Mucosa of gallbladder (tissue), 1 donor: ENCODE measurements around the gene CAPS. TPM values are rescaled to one million over a fixed set of nuclear protein-coding genes. Genes with fewer than 3 reads are reported as not detected.

Experiments used
- DNase-seq: peaks from one replicate; pipeline ENCODE4 v3.0.0-alpha.2; 2020; ENCODE audit warnings: low spot score
- total RNA-seq: library from RNA; stranded (reverse); gene quantifications from one replicate; pipeline ENCODE4 v1.2.1, GENCODE V29; 2021
- donor health status: DM: no; HTN: no; CAD: no.

The CAPS gene
- total RNA-seq, 1 donor from 2014 or later, result 82.5 TPM

DNA sequence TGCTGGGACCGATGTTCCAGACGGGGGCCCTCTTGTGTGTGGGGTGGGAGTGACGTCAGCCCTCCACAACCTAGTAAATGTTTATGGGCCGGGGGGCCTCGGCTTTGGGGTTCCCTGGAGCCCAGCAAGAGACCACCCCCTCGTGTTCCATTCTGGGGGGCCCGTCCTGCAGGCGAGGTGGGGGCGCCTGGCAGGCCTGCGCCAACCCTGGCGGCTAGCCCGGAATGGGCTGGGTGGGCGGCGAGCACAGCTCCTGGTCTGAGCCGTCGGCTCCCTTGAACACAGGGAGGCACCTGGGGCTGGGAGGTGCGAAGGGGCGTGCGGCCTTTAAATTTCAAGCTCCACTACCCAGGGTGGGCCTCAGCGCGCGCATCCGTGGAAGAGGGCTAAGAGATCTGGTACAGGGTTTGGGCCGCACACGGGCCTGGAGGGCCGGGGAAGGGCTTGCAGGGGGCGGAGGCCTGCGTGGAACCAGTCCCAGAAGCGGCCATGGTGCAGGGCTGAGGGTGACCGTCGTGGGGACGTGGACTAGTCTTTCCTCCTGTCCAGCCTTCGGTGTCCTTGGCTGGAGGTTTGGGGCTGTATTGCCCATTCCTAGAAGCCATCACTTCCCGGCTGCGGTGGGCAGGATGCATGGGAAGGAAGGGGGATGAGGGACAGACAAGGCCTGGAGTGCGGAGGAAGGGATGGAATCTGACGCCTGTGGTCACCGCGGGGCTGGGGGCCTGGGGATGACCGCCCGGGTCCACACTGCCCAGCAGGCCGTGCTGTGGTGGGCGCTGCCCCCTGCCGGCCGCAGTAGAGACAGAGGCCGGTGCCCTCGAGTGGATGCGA lies 21.9 kb upstream of the CAPS start:
- peak; percentile 50 for DNase-seq

DNA sequence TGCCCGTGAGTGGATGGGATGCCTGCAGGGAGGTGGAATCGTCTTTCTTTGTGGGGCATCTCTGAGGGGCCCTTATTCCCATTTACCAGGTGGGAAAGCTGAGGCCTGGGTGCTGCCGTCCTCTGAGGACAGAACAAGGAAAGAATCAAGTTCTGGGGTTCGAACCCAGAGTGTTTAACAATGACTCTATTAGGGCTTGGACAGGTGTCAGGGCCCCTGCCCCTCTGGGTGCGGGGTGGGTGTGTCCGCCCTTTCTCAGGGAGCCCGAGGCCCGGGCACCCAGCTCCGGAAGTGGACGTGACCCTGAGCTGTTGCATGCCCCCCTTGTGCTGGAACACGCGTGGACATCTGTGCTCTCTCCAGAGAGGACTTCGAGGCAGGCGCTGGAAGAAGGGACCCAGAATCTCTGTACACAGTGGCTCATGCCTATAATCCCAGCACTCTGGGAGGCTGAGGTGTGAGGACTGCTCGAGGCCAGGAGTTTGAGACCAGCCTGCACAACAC lies 21.2 kb upstream of the CAPS start:
- no peak for DNase-seq

DNA sequence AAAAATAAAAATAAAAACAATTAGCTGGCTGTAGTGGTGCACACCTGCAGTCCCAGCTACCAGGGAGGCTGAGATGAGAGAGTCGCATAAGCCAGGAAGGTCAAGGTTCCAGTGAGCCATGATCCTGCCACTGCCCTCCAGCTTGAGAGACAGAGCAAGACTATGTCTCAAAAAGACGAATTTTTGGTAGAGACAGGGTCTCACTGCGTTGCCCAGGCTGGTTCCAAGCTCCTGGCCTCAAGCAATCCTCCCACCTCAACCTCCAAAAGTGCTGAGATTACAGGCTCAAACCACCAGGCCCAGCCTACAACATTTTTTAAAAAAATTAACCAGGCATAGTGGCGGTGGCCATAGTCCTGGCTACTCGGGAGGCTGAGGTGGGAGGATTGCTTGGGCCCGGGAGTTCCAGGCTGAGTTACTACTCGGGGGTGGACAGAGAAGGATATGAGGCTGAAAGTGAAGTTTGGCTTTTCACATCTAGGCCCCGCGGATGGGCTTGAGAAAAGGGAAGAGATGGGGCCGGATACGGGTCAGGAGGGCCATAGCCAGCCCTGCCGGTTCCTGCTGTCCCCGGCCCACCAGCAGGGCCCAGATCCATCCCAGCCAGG lies 20.7 kb upstream of the CAPS start:
- DNase-seq, result no peak

DNA sequence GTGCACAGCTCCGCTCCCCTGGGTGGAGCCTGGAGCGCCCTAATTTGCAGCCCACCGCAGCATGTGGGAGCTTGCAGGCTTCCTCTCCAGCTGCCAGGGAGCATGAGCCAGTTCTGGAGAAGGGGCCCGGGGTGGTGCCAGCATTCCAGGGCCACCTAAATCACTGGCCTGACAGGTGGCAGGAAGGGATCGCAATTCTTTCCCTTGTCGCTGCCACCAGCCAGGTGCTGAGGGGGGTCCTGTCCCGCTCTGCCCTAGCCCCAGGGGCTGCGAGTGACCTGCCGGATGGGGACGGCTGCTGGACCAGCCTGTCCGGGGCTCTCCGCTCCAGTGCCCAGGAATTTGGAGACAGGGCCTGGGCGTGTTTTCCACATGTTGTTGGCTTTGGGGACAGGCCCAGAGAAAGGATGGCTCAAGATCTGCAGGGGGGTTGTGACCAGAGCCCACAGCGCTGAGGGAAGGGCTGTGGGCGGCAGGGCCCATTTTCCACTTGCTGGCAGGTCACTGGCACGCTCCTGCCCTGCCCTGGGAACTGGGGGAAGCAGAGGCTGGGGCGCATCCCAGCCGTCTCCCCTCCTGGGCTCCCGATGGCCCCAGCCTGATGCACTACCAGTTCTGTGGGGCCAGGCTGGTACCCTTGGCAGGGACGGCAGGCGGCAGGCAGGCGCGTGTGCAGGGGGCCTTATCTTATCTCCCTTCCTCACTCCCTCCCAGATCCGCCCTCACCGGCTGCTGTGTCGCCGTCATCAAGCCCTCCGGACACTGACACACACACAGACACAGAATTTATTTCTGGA lies 19.9 kb upstream of the CAPS start:
- DNase-seq, result no peak

DNA sequence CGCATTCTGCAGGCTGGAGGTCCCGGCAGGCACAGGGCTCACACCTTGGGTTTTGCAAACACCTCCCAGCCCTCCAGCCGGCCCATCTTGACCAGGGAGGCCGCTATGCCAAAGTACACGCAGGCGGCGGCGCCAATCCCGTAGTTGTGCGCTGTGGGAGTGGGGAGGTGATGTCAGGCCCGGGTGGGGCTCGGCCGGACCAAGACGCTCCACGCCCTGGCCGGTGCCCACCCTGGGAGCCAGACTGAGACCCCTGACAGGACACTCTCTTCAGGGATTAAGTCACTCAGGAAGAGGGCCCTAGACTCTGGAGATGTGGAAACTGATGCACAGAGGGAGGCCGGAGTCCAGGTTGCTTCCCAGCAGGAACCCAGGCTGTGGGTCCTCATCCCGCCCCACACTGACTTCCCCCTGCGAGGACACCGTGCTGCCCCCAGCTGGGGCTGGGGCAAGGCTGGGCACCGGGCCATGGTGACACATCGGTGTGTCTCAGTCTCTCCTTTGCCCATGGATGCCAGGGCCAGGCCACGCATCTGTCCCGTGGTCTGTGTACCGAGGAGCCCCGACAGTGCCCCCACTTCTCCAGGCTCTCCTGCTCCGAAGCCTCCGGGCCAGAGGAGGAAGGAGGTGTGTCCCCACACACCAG lies 19.2 kb upstream of the CAPS start:
- no peak for DNase-seq

DNA sequence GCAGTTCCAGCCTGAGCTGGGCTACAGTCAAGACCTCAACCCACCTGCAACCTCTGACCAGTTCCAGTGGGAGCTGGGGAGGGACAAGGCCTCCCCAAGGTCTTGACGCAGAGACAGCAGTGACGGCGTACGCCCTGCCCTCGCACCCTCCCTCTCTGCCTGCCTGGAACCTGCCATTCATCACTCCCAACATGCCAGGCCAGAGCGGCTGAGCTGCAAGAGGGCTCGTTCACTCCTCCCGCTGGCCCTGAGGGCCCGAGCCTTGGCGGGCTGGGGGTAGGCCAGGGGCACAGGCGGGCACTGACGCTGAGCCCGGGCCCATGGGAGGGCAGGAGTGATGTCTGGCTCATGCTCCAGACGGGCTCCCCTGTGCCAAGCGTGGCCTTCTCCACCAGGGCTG lies 18.6 kb upstream of the CAPS start:
- no peak for DNase-seq

DNA sequence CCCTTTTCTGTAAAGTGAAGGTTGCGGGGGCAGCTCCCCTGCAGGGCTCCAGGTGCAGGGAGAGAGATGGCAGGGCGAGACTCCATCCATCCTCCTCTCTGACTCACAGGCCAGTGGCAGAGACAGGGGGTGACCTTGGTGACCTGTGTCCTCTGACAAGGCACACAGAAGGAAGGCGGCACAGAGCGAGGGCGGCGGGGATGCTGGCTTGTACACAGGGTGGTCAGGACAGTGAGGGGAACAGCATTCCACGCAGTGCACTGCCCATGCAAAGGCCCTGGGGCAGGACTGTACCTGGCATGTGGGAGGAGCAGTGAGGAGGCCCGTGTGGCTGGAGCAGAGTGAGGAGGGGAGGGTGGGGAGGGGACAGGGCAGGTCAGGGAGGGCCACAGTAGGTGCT lies 18.2 kb upstream of the CAPS start:
- DNase-seq, result no peak

DNA sequence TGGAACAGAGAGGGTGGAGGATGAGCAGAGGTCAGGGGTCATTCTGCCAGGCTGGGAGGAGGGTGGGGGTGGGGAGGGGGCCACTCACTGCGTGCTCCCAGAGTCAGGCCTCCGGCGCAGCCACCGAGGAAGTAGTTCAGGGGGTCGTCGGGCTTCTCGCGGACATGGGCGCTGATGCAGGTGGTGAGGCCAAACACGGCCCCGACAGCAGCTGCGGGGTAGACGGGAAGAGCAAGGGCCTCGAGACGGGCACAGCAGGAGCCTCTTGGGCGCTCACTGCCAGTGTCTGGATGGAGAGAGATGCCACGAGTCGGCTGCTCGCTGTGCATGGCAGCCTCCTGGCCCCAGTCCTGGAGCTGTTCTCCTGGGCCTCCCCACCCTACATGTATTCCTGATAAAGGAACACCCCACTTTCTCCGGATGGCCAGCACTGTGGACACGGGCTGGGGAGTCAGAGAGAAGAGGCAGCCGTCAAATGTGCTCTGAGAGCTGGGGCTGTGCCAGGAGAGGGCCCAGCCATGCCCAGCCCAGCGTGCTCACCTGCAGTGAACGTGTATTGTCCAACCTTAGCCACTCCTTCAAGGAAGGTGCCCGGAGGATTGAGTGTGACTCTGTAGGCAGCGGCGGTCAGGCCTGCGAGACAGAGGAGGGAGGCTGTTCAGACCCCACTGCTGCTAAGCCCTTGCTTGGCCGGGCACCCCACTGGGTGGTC lies 17.5 kb upstream of the CAPS start:
- no peak for DNase-seq

DNA sequence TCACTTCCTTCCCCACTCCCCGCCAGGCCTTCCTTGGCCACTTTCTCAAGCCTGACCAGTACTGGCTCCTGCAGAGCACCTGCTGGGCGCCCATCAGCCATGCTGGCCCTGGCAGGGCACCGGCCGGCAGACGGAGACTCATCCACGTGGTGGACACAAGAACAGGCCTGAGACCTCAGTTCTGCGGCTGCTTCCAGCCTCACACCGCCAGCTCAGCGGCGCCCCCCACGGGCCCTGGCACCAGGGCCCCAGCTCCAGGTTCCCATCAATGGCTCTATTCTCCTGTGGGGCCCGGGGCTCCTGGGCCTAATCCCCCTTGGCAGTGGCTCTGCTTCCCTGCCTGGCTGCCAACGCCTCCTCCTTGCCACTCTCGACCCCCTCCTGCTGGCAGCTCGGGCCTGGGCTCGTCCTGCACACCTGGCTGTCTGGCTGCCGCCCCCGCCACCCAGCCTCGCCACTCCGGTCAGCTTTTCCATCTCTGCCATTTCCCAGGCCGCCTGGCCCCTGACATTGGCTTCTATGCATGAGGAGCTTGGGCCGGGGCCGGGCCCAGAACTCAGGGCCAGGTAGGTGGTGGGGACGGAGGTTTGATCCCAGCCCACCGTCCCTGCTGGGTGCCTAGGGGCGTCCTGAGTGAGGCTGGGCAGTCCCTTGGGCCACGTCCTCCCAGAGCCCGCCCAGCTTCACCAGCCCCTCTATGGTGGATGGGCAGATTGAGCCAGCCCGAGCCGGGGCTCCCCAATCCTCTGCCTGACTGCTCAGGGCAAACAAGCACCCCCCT lies 16.7 kb upstream of the CAPS start:
- no peak for DNase-seq

DNA sequence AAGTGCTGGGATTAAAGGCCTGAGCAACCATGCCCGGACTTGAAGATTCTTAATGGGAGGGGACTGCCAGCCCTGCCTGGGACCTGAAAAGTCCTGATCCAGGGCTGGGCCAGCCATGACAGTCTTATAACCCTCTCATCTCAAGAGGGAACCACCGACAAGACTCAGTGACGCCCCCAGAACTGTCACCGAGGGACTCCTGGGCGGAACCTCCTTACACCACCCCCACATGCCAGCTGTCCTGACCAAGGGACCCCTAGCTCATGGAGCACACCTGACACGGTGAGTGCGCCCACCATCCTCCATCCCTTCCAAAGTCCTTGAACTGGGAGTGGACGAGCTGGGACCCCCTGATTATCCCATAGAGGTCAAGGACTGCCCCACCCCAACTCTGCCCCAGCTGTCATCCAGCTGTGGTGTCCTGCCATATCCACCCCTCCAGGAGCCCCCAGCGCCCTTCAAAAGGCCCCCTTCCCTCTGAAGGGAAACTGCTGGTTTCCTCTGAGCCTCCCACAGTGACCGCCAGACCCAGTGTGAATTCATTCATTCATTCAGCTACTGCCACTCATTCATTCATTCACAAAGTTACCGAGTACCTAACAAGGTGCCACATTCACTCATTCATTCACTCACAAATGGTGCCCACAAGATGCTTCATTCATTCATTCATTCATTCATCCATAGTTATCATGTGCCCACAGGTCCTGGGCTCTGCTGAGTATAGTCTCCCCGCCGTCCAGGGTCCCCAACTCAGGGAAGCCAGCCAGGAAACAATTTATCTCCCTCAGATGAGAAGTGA lies 14.1 kb upstream of the CAPS start:
- DNase-seq, result no peak

DNA sequence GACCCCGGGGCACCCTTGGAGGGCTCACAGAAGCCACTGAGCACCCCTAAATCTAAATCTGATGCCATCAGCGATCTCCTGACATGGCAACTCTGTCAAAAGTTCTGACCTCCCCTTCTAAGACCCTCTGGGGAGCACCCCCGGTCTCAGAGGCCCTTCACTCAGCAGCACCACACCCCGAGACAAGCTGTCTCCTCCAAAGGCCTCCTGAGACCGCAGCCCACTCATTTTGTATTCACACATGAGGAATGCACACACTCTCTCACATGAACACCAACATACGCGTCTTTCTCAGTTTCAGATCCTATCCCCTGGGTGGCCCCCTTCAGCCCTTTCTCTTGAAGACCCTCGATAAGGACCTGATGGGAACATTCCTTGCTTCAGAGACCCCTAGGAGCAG lies 13.1 kb upstream of the CAPS start:
- no peak for DNase-seq

DNA sequence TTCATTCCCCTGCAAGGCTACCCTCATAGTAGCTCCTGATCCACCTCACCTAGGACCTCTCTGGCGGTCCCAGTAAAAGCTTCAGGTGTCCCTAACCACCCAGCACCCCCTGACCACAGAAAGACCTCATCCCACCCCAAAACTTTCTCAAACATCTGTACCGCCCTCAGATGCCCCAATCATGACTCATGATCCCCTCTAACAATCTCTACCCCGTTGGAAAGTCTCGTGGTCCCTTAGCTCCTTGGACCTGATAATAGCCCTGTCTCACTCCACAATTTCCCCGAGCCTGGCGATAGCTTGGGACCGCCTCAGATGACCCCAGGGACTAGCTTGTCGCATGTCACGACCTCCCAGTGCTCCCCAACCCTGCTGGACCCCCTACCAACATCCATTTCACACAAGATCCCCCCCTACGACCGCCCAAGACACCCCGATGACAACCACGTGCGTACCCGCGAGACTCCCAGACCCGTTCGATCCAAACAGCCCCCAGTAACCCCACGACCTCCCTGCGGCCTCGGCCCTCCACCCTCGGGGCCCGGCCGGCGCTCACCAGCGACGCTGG lies 10.9 kb upstream of the CAPS start:
- no peak for DNase-seq

DNA sequence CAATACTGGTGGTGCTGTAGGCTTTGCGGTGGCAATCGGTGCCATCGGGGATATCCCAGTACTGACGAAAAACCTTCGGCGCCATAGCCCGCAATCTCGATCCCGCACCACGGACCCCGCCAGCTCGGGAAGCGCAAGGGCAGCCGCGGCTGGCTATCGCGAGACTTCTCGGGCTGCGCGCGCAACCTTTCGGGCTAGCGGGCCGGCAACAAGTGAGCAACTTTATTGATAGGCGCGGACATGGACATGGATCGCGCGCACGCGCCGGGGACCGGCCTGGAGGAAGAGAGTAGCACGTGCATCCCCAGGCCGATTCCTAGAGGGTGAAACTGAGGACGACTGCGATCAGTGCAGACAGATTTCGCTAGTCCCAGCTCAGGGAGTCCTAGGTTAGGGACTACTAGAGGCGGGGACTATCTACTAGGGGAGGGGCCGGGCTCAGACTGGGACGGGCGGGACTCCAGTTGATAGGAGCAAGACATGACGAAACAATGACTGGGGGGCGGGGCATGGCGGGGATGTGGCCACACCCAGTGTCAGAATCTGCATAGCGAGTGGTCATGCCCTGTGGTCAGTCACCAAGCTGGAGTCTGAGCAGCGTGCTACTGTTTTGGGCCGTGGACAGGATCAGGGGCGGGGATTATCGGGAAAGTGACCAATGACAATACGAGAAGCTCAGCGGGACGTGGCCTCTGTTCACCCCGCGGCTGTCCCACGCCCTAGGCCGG lies 10.3 kb upstream of the CAPS start, which contains the start of gene NDUFA11:
TSS of gene NDUFA11 (minus strand) at position 167 of the 728 bp plus-strand sequence. CDS start at position 85, 82 bp downstream.
- DNase-seq, result peak; percentile 98

DNA sequence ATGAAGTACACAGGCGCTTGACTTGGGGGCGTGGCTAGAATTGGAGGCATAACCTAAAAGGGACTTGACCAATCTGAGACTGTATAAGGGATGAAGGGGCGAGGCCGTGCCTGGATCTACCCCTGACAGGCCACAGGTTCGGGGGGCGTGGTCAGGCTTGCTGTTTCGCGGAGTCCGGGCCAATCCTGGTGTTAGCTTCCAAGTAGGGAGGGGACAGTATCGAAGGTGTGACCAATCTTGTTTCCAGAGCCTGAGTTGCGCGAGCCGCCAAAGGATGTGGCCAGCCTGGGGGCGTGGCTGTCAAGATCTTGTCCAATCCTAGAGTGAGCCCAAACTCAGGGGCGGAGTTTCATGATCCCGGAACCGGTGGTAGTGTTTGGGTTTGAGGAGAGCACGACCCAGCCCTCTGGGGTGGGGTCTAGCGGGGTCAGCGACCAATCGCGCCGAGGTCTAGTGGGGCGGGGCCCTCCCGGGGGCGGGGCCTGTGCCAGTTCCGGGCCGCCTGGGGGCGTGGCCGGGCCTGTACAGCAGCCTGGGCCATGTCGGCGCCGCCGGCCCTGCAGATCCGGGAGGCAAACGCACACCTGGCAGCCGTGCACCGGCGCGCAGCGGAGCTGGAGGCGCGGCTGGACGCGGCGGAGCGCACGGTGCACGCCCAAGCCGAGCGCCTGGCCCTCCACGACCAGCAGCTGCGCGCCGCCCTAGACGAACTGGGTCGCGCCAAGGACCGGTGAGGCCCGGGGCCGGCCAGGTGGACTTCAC lies 9.5 kb upstream of the CAPS start, which contains the start of gene VMAC:
TSS of gene VMAC (plus strand) at position 521 of the 762 bp plus-strand sequence. CDS start at position 540, 19 bp downstream.
- DNase-seq, result peak; percentile 100

DNA sequence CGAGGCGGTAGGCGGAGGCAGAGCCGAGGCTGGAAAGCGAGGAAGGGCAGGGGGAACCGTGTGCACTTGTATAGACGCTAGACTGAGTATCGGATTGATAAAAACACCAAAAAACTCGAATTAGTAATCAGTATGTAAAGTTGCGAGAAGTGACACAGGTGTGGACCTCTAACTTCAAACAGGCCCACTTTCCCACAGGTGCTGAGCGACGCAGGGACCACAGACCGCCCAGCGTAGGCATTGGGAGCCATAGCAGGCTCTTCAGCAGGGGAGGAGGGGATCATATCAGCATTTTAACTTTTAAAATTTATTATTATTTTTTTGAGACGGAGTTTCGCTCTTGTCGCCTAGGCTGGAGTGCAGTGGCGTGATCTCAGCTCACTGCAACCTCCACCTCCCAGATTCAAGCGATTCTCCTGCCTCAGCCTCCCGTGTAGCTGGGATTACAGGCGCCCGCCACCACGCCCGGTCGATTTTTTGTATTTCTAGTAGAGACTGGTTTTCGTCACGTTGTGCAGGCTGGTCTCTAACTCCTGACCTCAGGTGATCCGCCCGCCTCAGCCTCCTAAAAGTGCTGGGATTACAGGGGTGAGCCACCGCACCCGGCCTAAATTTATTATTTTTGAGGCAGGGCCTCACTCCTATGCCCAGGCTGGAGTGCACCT lies 8.8 kb upstream of the CAPS start:
- DNase-seq, result no peak

DNA sequence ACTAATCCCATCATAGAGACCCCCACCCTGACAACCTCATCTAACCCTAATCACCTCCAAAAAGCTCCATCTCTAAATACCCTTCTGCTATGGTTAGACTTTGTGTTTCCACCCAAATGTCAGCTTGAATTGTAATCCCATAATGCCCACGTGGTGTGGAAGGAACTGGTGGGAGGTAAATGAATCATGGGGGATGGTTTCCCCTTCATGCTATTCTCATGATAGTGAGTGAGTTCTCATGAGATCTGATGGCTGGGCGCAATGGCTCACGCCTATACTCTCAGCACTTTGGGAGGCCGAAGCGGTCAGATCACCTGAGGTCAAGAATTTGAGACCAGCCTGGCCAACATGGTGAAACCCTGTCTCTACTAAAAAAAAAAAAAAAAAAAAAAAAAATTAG lies 6.8 kb upstream of the CAPS start:
- no peak for DNase-seq
